IMR-90 (cell line): ENCODE data around the gene CHST10. TPM values are rescaled to one million over a fixed set of nuclear protein-coding genes. Genes with fewer than 3 reads are reported as not detected.

Experiments used
- ATAC-seq: fragments of 200-7000 bp; cut with Tn5 transposase; 2 replicates; pipeline ENCODE4 v1.9.1; 2020; ENCODE audit warnings: low read depth, mild to moderate bottlenecking, moderate library complexity
- BruUV-seq: library from RNA; stranded (reverse); fragments of 400-500 nt; replicated peaks from 2 replicates; lab custom pipeline; 2021; lab: Mats Ljungman, UMichigan
- CTCF ChIA-PET: fragments of 300-600 bp; formaldehyde crosslinking; extraction: SDS; loops from one replicate; lab custom pipeline; 2021; ENCODE audit warnings: antibody characterized with exemption; lab: Yijun Ruan, JAX
- POLR2A ChIA-PET: fragments of 300-600 bp; sonication (Branson Sonifier 250); formaldehyde crosslinking; loops from one replicate; lab custom pipeline; 2022; ENCODE audit warnings: antibody characterized with exemption; ENCODE audit not compliant: unreplicated experiment; lab: Charles Lee
- DNase-seq: peaks from one replicate; pipeline ENCODE4 v3.0.0; 2013
- H2AFZ ChIP-seq: replicated peaks from 2 replicates; pipeline ENCODE3; 2013; ENCODE audit warnings: low read length, mild to moderate bottlenecking; ENCODE audit not compliant: poor library complexity
- H2AK5ac ChIP-seq: 2 replicates; pipeline ENCODE4 v1.6.1; 2013; ENCODE audit warnings: low read depth, low read length, inconsistent platforms
- H2AK9ac ChIP-seq: replicated peaks from 2 replicates; pipeline ENCODE3; 2013; ENCODE audit warnings: mild to moderate bottlenecking, low read depth, low read length, moderate library complexity; ENCODE audit not compliant: poor library complexity
- H2BK120ac ChIP-seq: 2 replicates; pipeline ENCODE4 v1.6.1; 2013; ENCODE audit warnings: low read depth, low read length, inconsistent platforms
- H2BK15ac ChIP-seq: 3 replicates; pipeline ENCODE4 v1.6.1; 2013; ENCODE audit warnings: low read depth, low read length, inconsistent platforms
- H2BK20ac ChIP-seq: 2 replicates; pipeline ENCODE4 v1.6.1; 2013; ENCODE audit warnings: low read depth, mild to moderate bottlenecking, inconsistent platforms, low read length, moderate library complexity
- H2BK5ac ChIP-seq: 2 replicates; pipeline ENCODE4 v1.6.1; 2013; ENCODE audit warnings: mild to moderate bottlenecking, low read depth, low read length, inconsistent platforms; ENCODE audit not compliant: poor library complexity, severe bottlenecking
- H3K14ac ChIP-seq: replicated peaks from 2 replicates; pipeline ENCODE4 v1.6.1; 2013; ENCODE audit warnings: low read depth, low read length, inconsistent platforms
- H3K18ac ChIP-seq: 2 replicates; pipeline ENCODE4 v1.6.1; 2013; ENCODE audit warnings: low read depth, low read length, control low read depth
- H3K23ac ChIP-seq: 2 replicates; pipeline ENCODE4 v1.6.1; 2013; ENCODE audit warnings: low read depth, low read length, inconsistent platforms
- H3K27ac ChIP-seq: 2 replicates; pipeline ENCODE4 v1.5.1; 2013; ENCODE audit warnings: mild to moderate bottlenecking, control low read depth, low read length; ENCODE audit not compliant: insufficient read depth
- H3K27me3 ChIP-seq: 2 replicates; pipeline ENCODE4 v1.6.1; 2013; ENCODE audit warnings: low read length; ENCODE audit not compliant: control insufficient read depth, insufficient read depth
- H3K36me3 ChIP-seq: 2 replicates; pipeline ENCODE4 v1.6.1; 2013; ENCODE audit warnings: low read length, mixed read lengths; ENCODE audit not compliant: control insufficient read depth, insufficient read depth
- H3K4ac ChIP-seq: 2 replicates; pipeline ENCODE4 v1.6.1; 2013; ENCODE audit warnings: low read depth, low read length, inconsistent platforms
- H3K4me1 ChIP-seq: 2 replicates; pipeline ENCODE4 v1.6.1; 2013; ENCODE audit warnings: low read length, mixed read lengths; ENCODE audit not compliant: control insufficient read depth, insufficient read depth
- H3K4me2 ChIP-seq: 2 replicates; pipeline ENCODE4 v1.6.1; 2013; ENCODE audit warnings: low read depth, mild to moderate bottlenecking, control low read depth, low read length, moderate library complexity
- H3K4me3 ChIP-seq: 2 replicates; pipeline ENCODE4 v1.5.1; 2013; ENCODE audit warnings: low read depth, mild to moderate bottlenecking, control low read depth, low read length, moderate library complexity; ENCODE audit not compliant: insufficient read depth
- H3K56ac ChIP-seq: 2 replicates; pipeline ENCODE4 v1.6.1; 2013; ENCODE audit warnings: low read length, inconsistent platforms; ENCODE audit not compliant: insufficient read depth; ENCODE audit errors: extremely low read depth
- H3K79me1 ChIP-seq, 2 experiments: 2 replicates each; pipeline ENCODE4 v1.6.1; 2013; ENCODE audit warnings: low read length in 2 of 2, inconsistent platforms in 1 of 2, low read depth in 1 of 2
- H3K9ac ChIP-seq: 2 replicates; pipeline ENCODE4 v1.6.1; 2013; ENCODE audit warnings: low read depth, low read length, control low read depth
- H3K9me1 ChIP-seq: 2 replicates; pipeline ENCODE4 v1.6.1; 2013; ENCODE audit warnings: low read length, inconsistent platforms; ENCODE audit not compliant: insufficient read depth
- H3K9me3 ChIP-seq: 2 replicates; pipeline ENCODE4 v1.6.1; 2013; ENCODE audit warnings: low read length; ENCODE audit not compliant: control insufficient read depth, insufficient read depth
- H4K20me1 ChIP-seq: 2 replicates; pipeline ENCODE4 v1.6.1; 2013; ENCODE audit warnings: low read length, inconsistent platforms; ENCODE audit not compliant: insufficient read depth
- H4K5ac ChIP-seq: 2 replicates; pipeline ENCODE4 v1.6.1; 2013; ENCODE audit warnings: mild to moderate bottlenecking, low read depth, low read length, control low read depth
- H4K8ac ChIP-seq, 2 experiments: 2 replicates each; pipeline ENCODE4 v1.6.1; 2013; ENCODE audit warnings: low read depth in 2 of 2, low read length in 2 of 2, control low read depth in 1 of 2, inconsistent platforms in 1 of 2
- H4K91ac ChIP-seq: 2 replicates; pipeline ENCODE4 v1.6.1; 2013; ENCODE audit warnings: low read depth, low read length, inconsistent platforms; ENCODE audit not compliant: insufficient read depth
- CEBPB ChIP-seq: IDR thresholded peaks from 2 replicates; pipeline ENCODE4 v1.6.1; 2012; ENCODE audit warnings: low read depth, low read length, improper control_type of control experiment
- POLR2A ChIP-seq: IDR thresholded peaks from 2 replicates; pipeline ENCODE4 v1.6.1; 2012; ENCODE audit warnings: mild to moderate bottlenecking, low read depth, low read length
- WGBS, 2 experiments: methylation state at CpG; one replicate each; pipeline versions ENCODE4 v1.1.5 to v1.1.7; 2013; ENCODE audit warnings: missing lambda C conversion rate in 2 of 2; ENCODE audit not compliant: insufficient read length in 1 of 2; ENCODE audit errors: extremely low coverage in 2 of 2; 5-methylcytosine and 5-hydroxymethylcytosine counted together
- dilution Hi-C: fragments of 300-500 bp; cut with HindIII; formaldehyde crosslinking; loops from one replicate; pipeline ENCODE4 v1.14.3; 2018; ENCODE audit warnings: low sequenced_read_pairs; ENCODE audit not compliant: unreplicated experiment
- in situ Hi-C: fragments of 300-500 bp; cut with MboI; formaldehyde crosslinking; loops from 3 replicates; pipeline ENCODE4 v1.14.3; 2019; ENCODE audit warnings: low sequenced_read_pairs, inconsistent platforms, mixed read lengths
- intact Hi-C: fragments of 100-400 bp; cut with micrococcal nuclease; formaldehyde crosslinking; loops from 2 replicates; pipeline ENCODE4 v1.10.0; 2022
- polyA plus RNA-seq, 3 experiments: library from polyadenylated mRNA; depleted of rRNA; stranded (reverse); fragments of >200 nt; gene quantifications; 2 replicates each; pipeline ENCODE4 v1.2.3, GENCODE V29; 2012; ENCODE audit warnings: low replicate concordance in 1 of 3
- total RNA-seq: library from RNA; depleted of rRNA; stranded (reverse); fragments of >200 nt; gene quantifications from 2 replicates; pipeline ENCODE4 v1.2.3, GENCODE V29; 2012

The CHST10 gene
- total and polyA plus RNA-seq, 2 of the 4 experiments (the other 2 are of a cell fraction), result 6.9 to 8.6 TPM

DNA sequence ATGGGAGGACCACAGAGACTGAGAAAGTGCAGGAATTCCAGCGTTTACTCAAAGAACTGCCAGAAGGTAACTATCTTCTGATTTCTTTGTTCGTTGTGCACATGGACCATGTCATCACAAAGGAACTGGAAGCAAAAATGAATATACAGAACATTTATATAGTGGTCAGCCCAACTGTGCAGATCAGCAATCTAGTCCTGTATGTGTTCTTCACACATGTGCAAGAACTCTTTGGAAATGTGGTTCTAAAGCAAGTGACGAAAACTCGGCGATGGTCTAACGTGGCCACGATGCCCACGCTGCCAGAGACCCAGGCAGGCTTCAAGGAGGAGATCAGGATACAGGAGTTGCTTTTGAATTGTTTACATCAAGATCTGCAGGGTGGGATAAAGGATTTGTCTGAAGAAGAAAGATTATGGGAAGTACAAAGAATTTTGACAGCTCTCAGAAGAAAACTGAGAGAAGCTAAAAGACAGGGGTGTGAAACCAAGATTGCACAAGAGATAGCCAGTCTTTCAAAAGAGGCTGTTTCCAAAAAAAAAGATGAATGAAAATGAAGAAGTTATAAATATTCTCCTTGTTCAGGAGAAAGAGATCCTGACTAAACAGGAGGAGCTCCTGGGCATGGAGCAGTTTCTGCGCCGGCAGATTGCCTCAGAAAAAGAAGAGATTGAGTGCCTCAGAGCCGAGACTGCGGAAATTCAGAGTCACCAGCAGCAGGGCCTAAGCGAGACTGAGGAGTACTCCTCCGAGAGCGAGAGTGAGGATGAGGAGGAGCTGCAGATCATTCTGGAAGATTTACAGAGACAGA is 8.3 kb upstream of the CHST10 start:
- Histone ChIP-seq H3K56ac (no peak overlapping the region), H2BK20ac (no peak overlapping the region), H3K4me1 (no peaks in the 10 kb centered on the region), H3K23ac (no peak overlapping the region), H2BK120ac (no peak overlapping the region), H2AFZ (no peak overlapping the region), H3K27me3 (peaks cover 22% of the 10 kb centered on the region), H4K91ac (no peak overlapping the region), H3K9ac (no peak overlapping the region), H3K36me3 (no peaks in the 10 kb centered on the region), H3K4ac (no peak overlapping the region), H2BK5ac (no peak overlapping the region), H2AK5ac (no peak overlapping the region), H4K5ac (no peak overlapping the region), H3K27ac (no peak overlapping the region), H3K9me1 (no peaks in the 10 kb centered on the region), H3K4me3 (no peak overlapping the region), H3K14ac (no peak overlapping the region), H3K18ac (no peak overlapping the region), H2BK15ac (no peak overlapping the region), H4K20me1 (no peaks in the 10 kb centered on the region), H4K8ac (no peak overlapping the region), H3K4me2 (no peak overlapping the region), H3K9me3 (no peaks in the 10 kb centered on the region), H2AK9ac (no peak overlapping the region), H3K79me1 (no peaks in the 10 kb centered on the region)
- TF ChIP-seq CEBPB (0 out of 2 replicates have a peak, but pooled peaks have one; percentile 33), POLR2A (no peak)
- intact Hi-C loops (loop anchor here (10.0 kb wide), 1 partner anchor 559 kb away; no protein-coding TSS in a partner anchor), in situ Hi-C loops (no loop called here), dilution Hi-C loops (no loop called here)
- no TSS peak for BruUV-seq
- ATAC-seq (no peak), DNase-seq (no peak)
- WGBS, 2 experiments, result 93% methylated on average over 3 of the region's 15 CpGs; no CpG with 5 or more reads in 1 of the 2 experiments
- CTCF ChIA-PET, result interaction anchor here (0.6 kb wide), 1 partner anchor 977 kb away, joined by 3 read pairs; no protein-coding TSS in a partner anchor
- POLR2A ChIA-PET, result no interaction called here
